ENCODE data around the gene MYCBP2.
"Not testable (repeated sequence)": the region's sequence is repeated elsewhere in the genome, so short reads cannot be mapped to it uniquely, and the experiment has no call there.

MYCBP2 gene

GRCh38 chr13:77207943-77208342, 119.0 kb downstream of the MYCBP2 start:
- Histone ChIP-seq H3K4me2 (peak overlapping the region in 3 of 11 experiments; percentile 39 to 46 (median 45); a peak in 4 of 22 replicates), H3K36me3 (peaks cover 54 to 79% (median 72%) of the 10 kb centered on the region in 11 experiments)

GRCh38 chr13:77198995-77199394, 127.9 kb downstream of the MYCBP2 start:
- H3K36me3 ChIP-seq = peaks cover 47 to 51% (median 50%) of the 10 kb centered on the region in 11 experiments
- not testable (repeated sequence) for H3K9me3 ChIP-seq (replicated peaks in 1 of 11); H3K4me2 ChIP-seq; H3K4me1 ChIP-seq; H3K27ac ChIP-seq; H3K27me3 ChIP-seq; H4K20me1 ChIP-seq; H3K4me3 ChIP-seq; H3K9ac ChIP-seq

More at GRCh38 chr13:77207943-77208342, 119.0 kb downstream of the MYCBP2 start:
- Histone ChIP-seq H4K20me1 (no peaks in the 10 kb centered on the region; a peak in 1 of 22 replicates), H3K9ac (0 out of 22 replicates have a peak overlapping the region, but pooled peaks of 1 of the 11 experiments have one; percentile 22), H3K27me3 (no peaks in the 10 kb centered on the region), H3K4me1 (peaks cover 0 to 7% (median 4%) of the 10 kb centered on the region in 10 experiments; a peak in 9 of 20 replicates), H3K27ac (peak overlapping the region in 3 of 11 experiments; percentile 21 to 25 (median 24); a peak in 4 of 22 replicates), H3K9me3 (replicated peaks in 1 of 11) (peaks cover 5 to 15% (median 9%) of the 10 kb centered on the region in 11 experiments; a peak in 20 of 22 replicates), H3K4me3 (no peak overlapping the region)
- TF ChIP-seq Cebpa-rat (IDR thresholded peaks at IDR 0.05) = no peak

GRCh38 chr13:77196052-77196618, 130.8 kb downstream of the MYCBP2 start:
- no peak overlapping the region for H3K4me2 ChIP-seq
- no peak for TF ChIP-seq Cebpa-rat (IDR thresholded peaks at IDR 0.05)
- peaks cover 0 to 4% (median 0%) of the 10 kb centered on the region in 11 experiments; a peak in 1 of 22 replicates for H4K20me1 ChIP-seq
- H3K4me3 ChIP-seq = no peak overlapping the region
- H3K9me3 ChIP-seq (replicated peaks in 1 of 11) = no peaks in the 10 kb centered on the region
- peaks cover 68 to 80% (median 78%) of the 10 kb centered on the region in 11 experiments for H3K36me3 ChIP-seq
- no peak overlapping the region for H3K27ac ChIP-seq
- H3K4me1 ChIP-seq = no peaks in the 10 kb centered on the region
- no peaks in the 10 kb centered on the region for H3K27me3 ChIP-seq
- H3K9ac ChIP-seq = no peak overlapping the region

DNA sequence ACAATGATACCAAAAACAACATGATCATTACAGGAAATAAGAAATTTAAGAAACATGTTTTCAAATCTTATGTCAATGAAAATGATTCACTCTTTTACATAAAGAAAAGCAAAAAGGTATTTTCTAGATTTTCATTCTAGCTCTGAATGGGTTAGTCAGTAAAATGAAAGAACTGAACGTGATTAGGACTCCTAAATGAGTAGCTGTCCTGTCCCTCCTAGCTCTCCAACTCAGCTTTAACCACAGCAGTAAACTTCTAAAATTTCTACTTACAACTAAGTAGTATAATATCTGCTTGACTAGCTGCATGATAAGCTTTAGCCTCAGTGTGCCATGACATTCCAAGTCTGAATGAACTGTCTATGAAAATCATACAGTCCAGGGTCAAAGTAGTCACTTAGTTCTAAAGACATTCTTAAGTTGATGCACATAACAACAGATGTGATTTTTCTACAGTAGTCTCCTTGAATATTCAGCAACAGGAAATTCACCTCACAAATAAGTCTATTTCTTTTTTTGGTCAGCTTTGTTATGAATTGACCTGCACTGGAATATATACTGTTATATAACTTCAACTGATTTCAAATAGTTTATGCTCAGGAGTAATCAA, 136.4 kb downstream of the MYCBP2 start:
- H3K9ac ChIP-seq = no peak overlapping the region
- no peak overlapping the region for H3K4me2 ChIP-seq
- H3K4me1 ChIP-seq = no peaks in the 10 kb centered on the region
- H3K27me3 ChIP-seq = no peaks in the 10 kb centered on the region
- H4K20me1 ChIP-seq = no peaks in the 10 kb centered on the region; a peak in 1 of 22 replicates
- peaks cover 83 to 100% (median 94%) of the 10 kb centered on the region in 11 experiments for H3K36me3 ChIP-seq
- 0 out of 22 replicates have a peak, but pooled peaks cover 0 to 4% (median 0%) of the 10 kb centered on the region in 11 experiments for H3K9me3 ChIP-seq (replicated peaks in 1 of 11)
- no peak for TF ChIP-seq Cebpa-rat (IDR thresholded peaks at IDR 0.05)
- no peak overlapping the region for H3K4me3 ChIP-seq
- H3K27ac ChIP-seq = no peak overlapping the region

- H3K4me3 ChIP-seq = no peak overlapping the region
These were observed 141.2 kb downstream of the MYCBP2 start for GRCh38 chr13:77185721-77186120.

DNA sequence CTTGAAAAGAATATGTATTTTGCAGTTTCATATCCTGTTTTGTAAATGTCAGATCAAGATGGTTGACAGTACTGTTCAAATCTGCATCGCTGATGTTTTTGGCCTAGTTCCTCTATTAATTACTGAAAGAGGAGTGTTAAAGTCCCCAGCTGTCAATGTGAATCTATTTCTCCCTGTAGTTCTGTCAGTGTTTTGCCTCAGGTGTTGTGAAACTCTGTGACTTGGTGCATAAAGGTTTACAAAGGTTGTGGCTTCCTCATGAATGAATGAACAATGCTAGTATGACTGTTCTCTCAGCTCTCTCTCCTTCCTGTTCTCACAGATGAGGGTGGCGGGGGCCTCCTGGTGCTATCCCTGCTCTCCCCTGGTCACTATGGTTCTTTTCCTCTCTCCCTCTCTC, 142.4 kb downstream of the MYCBP2 start:
- Histone ChIP-seq H3K9me3 (replicated peaks in 1 of 11) (0 out of 22 replicates have a peak, but pooled peaks cover 0 to 4% (median 0%) of the 10 kb centered on the region in 11 experiments), H3K27me3 (no peaks in the 10 kb centered on the region), H4K20me1 (no peaks in the 10 kb centered on the region), H3K4me1 (peaks cover 0 to 19% (median 8%) of the 10 kb centered on the region in 10 experiments; a peak in 13 of 20 replicates), H3K27ac (peak overlapping the region in 9 of 11 experiments; percentile 4 to 60 (median 33); a peak in 9 of 22 replicates), H3K9ac (no peak overlapping the region), H3K4me3 (no peak overlapping the region), H3K4me2 (peak overlapping the region in 4 of 11 experiments; percentile 13 to 41 (median 30); a peak in 4 of 22 replicates), H3K36me3 (peaks cover 82 to 100% (median 89%) of the 10 kb centered on the region in 11 experiments)
- no peak for TF ChIP-seq Cebpa-rat (IDR thresholded peaks at IDR 0.05)

More at GRCh38 chr13:77185721-77186120, 141.2 kb downstream of the MYCBP2 start:
- H3K27me3 ChIP-seq = no peaks in the 10 kb centered on the region
- H3K4me2 ChIP-seq = no peak overlapping the region
- H3K9ac ChIP-seq = no peak overlapping the region
- H3K36me3 ChIP-seq = peaks cover 80 to 100% (median 88%) of the 10 kb centered on the region in 11 experiments
- H4K20me1 ChIP-seq = no peaks in the 10 kb centered on the region
- peaks cover 0 to 19% (median 8%) of the 10 kb centered on the region in 10 experiments; a peak in 13 of 20 replicates for H3K4me1 ChIP-seq
- 0 out of 22 replicates have a peak, but pooled peaks cover 0 to 4% (median 0%) of the 10 kb centered on the region in 11 experiments for H3K9me3 ChIP-seq (replicated peaks in 1 of 11)
- TF ChIP-seq Cebpa-rat (IDR thresholded peaks at IDR 0.05) = no peak
- no peak overlapping the region for H3K27ac ChIP-seq

DNA sequence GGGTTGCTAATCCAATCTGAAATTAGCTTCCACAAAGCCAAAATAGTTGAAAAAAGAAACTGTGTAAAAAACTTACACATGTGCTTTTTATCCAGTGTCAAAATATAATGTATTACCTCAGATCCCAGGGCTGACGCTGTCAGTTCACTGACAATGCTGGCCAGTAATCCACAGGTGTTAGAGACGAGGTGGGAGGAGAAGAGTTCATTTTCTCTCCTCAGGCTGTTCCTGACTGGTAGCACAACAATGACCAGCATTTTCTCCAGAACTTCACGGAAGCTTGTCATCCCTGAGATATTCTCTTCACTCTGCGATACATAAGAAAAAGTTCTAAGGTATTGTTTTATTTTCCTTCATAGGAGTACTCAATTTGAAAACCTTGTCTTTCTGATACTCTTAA, 146.9 kb downstream of the MYCBP2 start:
- H3K4me2 ChIP-seq = no peak overlapping the region
- no peaks in the 10 kb centered on the region for H3K27me3 ChIP-seq
- no peak overlapping the region for H3K4me3 ChIP-seq
- H3K9ac ChIP-seq = no peak overlapping the region
- peaks cover 86 to 100% (median 92%) of the 10 kb centered on the region in 11 experiments for H3K36me3 ChIP-seq
- TF ChIP-seq Cebpa-rat (IDR thresholded peaks at IDR 0.05) = no peak
- peaks cover 0 to 16% (median 7%) of the 10 kb centered on the region in 10 experiments; a peak in 13 of 20 replicates for H3K4me1 ChIP-seq
- no peaks in the 10 kb centered on the region for H4K20me1 ChIP-seq
- H3K9me3 ChIP-seq (replicated peaks in 1 of 11) = no peaks in the 10 kb centered on the region
- H3K27ac ChIP-seq = no peak overlapping the region

- H3K4me1 ChIP-seq = no peaks in the 10 kb centered on the region
- H3K4me2 ChIP-seq = no peak overlapping the region
- H4K20me1 ChIP-seq = no peaks in the 10 kb centered on the region
- H3K27me3 ChIP-seq = no peaks in the 10 kb centered on the region
- H3K36me3 ChIP-seq = peaks cover 89 to 100% (median 97%) of the 10 kb centered on the region in 11 experiments
- H3K9me3 ChIP-seq (replicated peaks in 1 of 11) = no peaks in the 10 kb centered on the region
- no peak for TF ChIP-seq Cebpa-rat (IDR thresholded peaks at IDR 0.05)
- H3K9ac ChIP-seq = no peak overlapping the region
- H3K4me3 ChIP-seq = no peak overlapping the region
- H3K27ac ChIP-seq = no peak overlapping the region
These were observed 149.2 kb downstream of the MYCBP2 start for GRCh38 chr13:77177646-77178045.

DNA sequence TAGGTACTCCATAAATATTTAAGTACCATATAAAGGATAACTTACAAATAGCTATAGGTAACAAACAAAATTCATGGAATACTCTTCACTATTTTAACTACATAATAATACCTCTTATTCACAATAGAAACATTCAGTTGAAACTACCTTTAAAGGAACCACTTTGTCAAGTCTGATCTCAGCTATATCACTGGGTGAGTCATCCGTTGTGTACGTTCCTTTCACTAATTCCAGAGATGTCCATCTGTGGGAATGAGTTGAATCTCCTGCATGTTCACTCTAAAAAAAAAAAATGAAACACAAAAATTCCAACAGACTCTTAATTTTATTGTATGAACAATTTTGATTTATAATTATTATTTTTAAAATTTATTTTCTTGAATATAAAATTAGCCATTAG, 150.5 kb downstream of the MYCBP2 start:
- Histone ChIP-seq H3K4me2 (no peak overlapping the region), H3K4me1 (no peaks in the 10 kb centered on the region), H3K36me3 (peaks cover 89 to 100% (median 97%) of the 10 kb centered on the region in 11 experiments), H3K4me3 (no peak overlapping the region), H4K20me1 (no peaks in the 10 kb centered on the region), H3K27ac (no peak overlapping the region), H3K9me3 (replicated peaks in 1 of 11) (no peaks in the 10 kb centered on the region), H3K9ac (no peak overlapping the region), H3K27me3 (no peaks in the 10 kb centered on the region)
- TF ChIP-seq Cebpa-rat (IDR thresholded peaks at IDR 0.05) = no peak
